Stimulated activated CD8-positive, alpha-beta memory T cell treated with anti-CD3 and anti-CD28 coated beads, Interleukin-2, amount 100 ng/mL, for 48 hours (primary cell): ENCODE measurements around the gene CAMK1D.

ENCODE experiments used
- DNase-seq, 2 donors: peaks; one replicate each; pipeline ENCODE4 v3.0.0-alpha.2; 2020; ENCODE audit warnings: low read depth in 2 of 2

CAMK1D gene

GRCh38 chr10:12556039-12556438, 206.7 kb downstream of the CAMK1D start:
- no peak for DNase-seq

- no peak for DNase-seq
These were observed 210.3 kb downstream of the CAMK1D start for GRCh38 chr10:12559578-12560178.

- no peak for DNase-seq
These were observed 212.0 kb downstream of the CAMK1D start for GRCh38 chr10:12561307-12561706.

GRCh38 chr10:12561720-12562119, 212.4 kb downstream of the CAMK1D start:
- no peak for DNase-seq

- no peak for DNase-seq
These were observed 214.1 kb downstream of the CAMK1D start for GRCh38 chr10:12563489-12563888.

- no peak for DNase-seq
These were observed 214.8 kb downstream of the CAMK1D start for GRCh38 chr10:12564173-12564572.

- no peak for DNase-seq
These were observed 217.1 kb downstream of the CAMK1D start for GRCh38 chr10:12566161-12567115.

GRCh38 chr10:12568391-12569009, 219.2 kb downstream of the CAMK1D start:
- no peak for DNase-seq

- DNase-seq: no peak
These were observed 222.9 kb downstream of the CAMK1D start for GRCh38 chr10:12572281-12572680.

GRCh38 chr10:12577610-12578009, 228.3 kb downstream of the CAMK1D start:
- DNase-seq: no peak

GRCh38 chr10:12579954-12580858, 230.9 kb downstream of the CAMK1D start:
- no peak for DNase-seq

- DNase-seq: no peak
These were observed 234.7 kb downstream of the CAMK1D start for GRCh38 chr10:12583891-12584595.

- DNase-seq: no peak
These were observed 237.4 kb downstream of the CAMK1D start for GRCh38 chr10:12586741-12587140.

- no peak for DNase-seq
These were observed 238.1 kb downstream of the CAMK1D start for GRCh38 chr10:12587451-12587888.

GRCh38 chr10:12588091-12588860, 238.9 kb downstream of the CAMK1D start:
- no peak for DNase-seq

GRCh38 chr10:12589291-12589690, 239.9 kb downstream of the CAMK1D start:
- DNase-seq: no peak

GRCh38 chr10:12589791-12590190, 240.4 kb downstream of the CAMK1D start:
- no peak for DNase-seq

GRCh38 chr10:12590675-12591659, 241.6 kb downstream of the CAMK1D start:
- DNase-seq: no peak

- no peak for DNase-seq
These were observed 243.6 kb downstream of the CAMK1D start for GRCh38 chr10:12592967-12593366.
